Keratinocyte (primary cell): ENCODE measurements around the gene CCDC102A. TPM values are rescaled to one million over a fixed set of nuclear protein-coding genes. Genes with fewer than 3 reads are reported as not detected.

ENCODE experiments used
- DNase-seq: peaks from one replicate; pipeline ENCODE4 v3.0.0-alpha.2; 2011; ENCODE audit warnings: low read depth, missing footprints, low spot score
- FAIRE-seq: peaks from 2 replicates; lab custom pipeline; 2011; peaks lifted over from hg19 to GRCh38; lab: Jason Lieb, UNC
- H2AFZ ChIP-seq: 2 replicates; pipeline ENCODE4 v1.6.0; 2012; ENCODE audit warnings: low read length, control low read depth, inconsistent platforms; ENCODE audit not compliant: control insufficient read depth
- H3K27ac ChIP-seq: 2 replicates; pipeline ENCODE4 v1.5.1; 2011; ENCODE audit warnings: low read length; ENCODE audit not compliant: control insufficient read depth, insufficient read depth
- H3K27me3 ChIP-seq: 3 replicates; pipeline ENCODE4 v1.6.0; 2011; ENCODE audit warnings: low read length; ENCODE audit not compliant: control insufficient read depth, insufficient read depth; ENCODE audit errors: extremely low read depth
- H3K36me3 ChIP-seq, 2 experiments: 2 replicates in 1 of 2; 3 replicates in 1 of 2; pipeline ENCODE4 v1.5.1; 2011; ENCODE audit warnings: low read length in 2 of 2, mild to moderate bottlenecking in 1 of 2; ENCODE audit not compliant: control insufficient read depth in 2 of 2, insufficient read depth in 2 of 2; ENCODE audit errors: extremely low read depth in 1 of 2
- H3K4me1 ChIP-seq: 3 replicates; pipeline ENCODE4 v1.5.1; 2011; ENCODE audit warnings: low read length; ENCODE audit not compliant: control insufficient read depth, insufficient read depth; ENCODE audit errors: extremely low read depth
- H3K4me2 ChIP-seq: 3 replicates; pipeline ENCODE4 v1.6.0; 2011; ENCODE audit warnings: low read depth, low read length; ENCODE audit not compliant: control insufficient read depth, insufficient read depth; ENCODE audit errors: extremely low read depth
- H3K4me3 ChIP-seq, 3 experiments: fragments of 200-600 bp in 1 of 3; sonication (generic) in 1 of 3; 2 replicates in 2 of 3; 3 replicates in 1 of 3; pipeline ENCODE4 v1.5.1; 2011 to 2016; ENCODE audit warnings: low read length in 3 of 3, mild to moderate bottlenecking in 3 of 3, control low read depth in 2 of 3, inconsistent platforms in 1 of 3, low read depth in 1 of 3, mixed read lengths in 1 of 3, mixed run types in 1 of 3, moderate library complexity in 1 of 3; ENCODE audit not compliant: control insufficient read depth in 2 of 3, insufficient read depth in 2 of 3; ENCODE audit errors: extremely low read depth in 1 of 3
- H3K79me2 ChIP-seq: 2 replicates; pipeline ENCODE4 v1.6.0; 2012; ENCODE audit warnings: low read length; ENCODE audit not compliant: control insufficient read depth, insufficient read depth
- H3K9ac ChIP-seq: 3 replicates; pipeline ENCODE4 v1.6.0; 2011; ENCODE audit warnings: low read length; ENCODE audit not compliant: control insufficient read depth, insufficient read depth; ENCODE audit errors: extremely low read depth
- H3K9me1 ChIP-seq: 3 replicates; pipeline ENCODE4 v1.6.0; 2011; ENCODE audit warnings: low read length; ENCODE audit not compliant: control insufficient read depth, insufficient read depth; ENCODE audit errors: extremely low read depth
- H3K9me3 ChIP-seq: 2 replicates; pipeline ENCODE4 v1.5.1; 2012; ENCODE audit warnings: low read depth, low read length; ENCODE audit not compliant: control insufficient read depth
- H4K20me1 ChIP-seq: 3 replicates; pipeline ENCODE4 v1.6.0; 2011; ENCODE audit warnings: low read length; ENCODE audit not compliant: control insufficient read depth, insufficient read depth; ENCODE audit errors: extremely low read depth
- CTCF ChIP-seq, 3 experiments: IDR thresholded peaks in 1 of 3; conservative IDR thresholded peaks in 1 of 3; optimal IDR thresholded peaks in 1 of 3; 2 replicates in 2 of 3; 3 replicates in 1 of 3; pipeline versions ENCODE3 to v1.5.1; 2011; ENCODE audit warnings: low read length in 3 of 3, mild to moderate bottlenecking in 3 of 3, moderate library complexity in 2 of 3, control low read depth in 1 of 3, inconsistent platforms in 1 of 3; ENCODE audit not compliant: insufficient read depth in 2 of 3; ENCODE audit errors: extremely low read depth in 1 of 3
- EZH2 ChIP-seq: IDR thresholded peaks from one replicate; pipeline ENCODE4 v1.6.1; 2012; ENCODE audit warnings: inconsistent platforms, mild to moderate bottlenecking, low read length, moderate library complexity
- dilution Hi-C: fragments of 300-500 bp; cut with MboI; formaldehyde crosslinking; loops from one replicate; pipeline ENCODE4 v1.7.0; 2020; ENCODE audit warnings: low sequenced_read_pairs; ENCODE audit not compliant: extremely low pct_ligation_motif_present
- polyA plus RNA-seq, 5 experiments: library from polyadenylated mRNA; depleted of rRNA in 3 of 5; stranded (reverse) in 3 of 5; stranded (forward) in 1 of 5; unstranded in 1 of 5; fragments of >200 nt; gene quantifications; 1 replicate in 1 of 5; 2 replicates in 3 of 5; 3 replicates in 1 of 5; pipeline versions ENCODE4 v1.2.1 to v1.2.3, GENCODE V29; 2011 to 2012; ENCODE audit warnings: missing spikeins in 2 of 5, low read depth in 1 of 5, low replicate concordance in 1 of 5

CCDC102A gene
- polyA plus RNA-seq, 1 donor (not counting 4 experiments of a cell fraction or from before 2014, with no cell fraction given) = 2.2 TPM

DNA sequence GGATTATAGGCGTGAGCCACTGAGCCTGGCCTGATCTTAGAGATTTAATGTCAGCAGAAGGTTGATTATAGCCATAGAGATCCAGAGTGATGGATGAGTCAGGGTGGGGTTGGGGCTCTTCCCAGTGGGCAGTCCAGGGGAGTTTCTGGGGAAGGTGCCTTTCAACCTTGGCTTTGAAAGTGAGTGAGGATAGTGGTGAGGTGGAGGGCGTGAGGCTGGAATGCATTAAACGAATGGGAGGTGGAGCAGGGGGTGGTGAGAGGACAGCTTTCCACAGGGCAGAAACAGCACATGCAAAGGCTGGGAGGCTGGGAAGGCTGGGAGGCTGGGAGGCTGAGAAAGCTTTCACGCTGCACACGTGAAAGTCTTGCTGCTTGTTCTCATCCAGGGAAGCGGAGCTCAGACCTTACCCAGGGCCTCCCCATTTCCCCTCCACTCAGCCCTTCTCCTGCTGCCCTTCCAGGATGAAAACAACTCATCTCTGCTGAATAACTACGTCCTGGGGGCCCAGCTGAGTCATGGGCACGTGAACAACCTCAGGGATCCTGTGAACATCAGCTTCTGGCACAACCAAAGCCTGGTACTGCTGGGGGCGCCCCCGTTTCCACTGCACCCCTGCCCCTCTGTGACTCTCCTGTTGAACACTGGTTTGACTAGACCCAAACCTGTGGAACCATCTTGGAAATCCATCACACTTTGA, 28.4 kb upstream of the CCDC102A start:
- Histone ChIP-seq H2AFZ (no peak overlapping the region), H3K4me3 (no peak overlapping the region), H4K20me1 (no peaks in the 10 kb centered on the region), H3K27ac (no peak overlapping the region), H3K79me2 (no peaks in the 10 kb centered on the region), H3K4me2 (no peak overlapping the region), H3K9me3 (peaks cover 3% of the 10 kb centered on the region), H3K36me3 (no peaks in the 10 kb centered on the region), H3K27me3 (peaks cover 9% of the 10 kb centered on the region), H3K9me1 (no peaks in the 10 kb centered on the region), H3K9ac (no peak overlapping the region), H3K4me1 (peaks cover 7% of the 10 kb centered on the region)
- DNase-seq = no peak
- no peak for FAIRE-seq
- dilution Hi-C loops = no loop called here
- TF ChIP-seq EZH2 = no peak
- no peak for TF ChIP-seq CTCF (optimal IDR thresholded peaks at IDR 0.05 in 1 of 3, IDR thresholded peaks at IDR 0.05 in 1 of 3, conservative IDR thresholded peaks at IDR 0.05 in 1 of 3; ENCODE audit: extremely low read depth in 1 of 3, insufficient read depth in 2 of 3, low read length in 3 of 3)

DNA sequence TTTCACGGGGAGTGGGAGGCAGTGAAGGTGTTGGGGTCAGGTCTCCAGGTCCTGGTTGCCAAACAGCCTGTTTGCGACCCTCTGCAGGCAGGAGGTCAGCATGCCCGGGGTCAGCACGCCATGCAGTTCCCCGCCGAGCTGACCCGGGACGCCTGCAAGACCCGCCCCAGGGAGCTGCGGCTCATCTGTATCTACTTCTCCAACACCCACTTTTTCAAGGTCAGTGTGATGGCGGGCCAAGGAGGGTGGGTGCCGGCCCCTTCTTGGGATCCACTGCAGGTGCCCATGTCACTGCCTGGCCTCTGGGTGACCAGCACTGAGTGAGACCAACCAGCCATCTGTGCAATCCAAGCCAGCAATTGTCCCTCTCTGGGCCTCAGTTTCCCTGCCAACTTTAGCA, 27.4 kb upstream of the CCDC102A start:
- TF ChIP-seq CTCF (optimal IDR thresholded peaks at IDR 0.05 in 1 of 3, IDR thresholded peaks at IDR 0.05 in 1 of 3, conservative IDR thresholded peaks at IDR 0.05 in 1 of 3; ENCODE audit: extremely low read depth in 1 of 3, insufficient read depth in 2 of 3, low read length in 3 of 3) = no peak
- no peak for TF ChIP-seq EZH2
- Histone ChIP-seq H3K4me1 (peaks cover 7% of the 10 kb centered on the region), H3K36me3 (no peaks in the 10 kb centered on the region), H3K27me3 (peaks cover 9% of the 10 kb centered on the region), H3K27ac (no peak overlapping the region), H4K20me1 (no peaks in the 10 kb centered on the region), H3K4me3 (no peak overlapping the region), H3K9me3 (peaks cover 3% of the 10 kb centered on the region), H3K4me2 (no peak overlapping the region), H3K9ac (no peak overlapping the region), H2AFZ (no peak overlapping the region), H3K79me2 (no peaks in the 10 kb centered on the region), H3K9me1 (no peaks in the 10 kb centered on the region)
- dilution Hi-C loops = no loop called here
- DNase-seq (no peak), FAIRE-seq (no peak)
